Measurements from ENCODE around the gene THSD4.

Gene THSD4

DNA sequence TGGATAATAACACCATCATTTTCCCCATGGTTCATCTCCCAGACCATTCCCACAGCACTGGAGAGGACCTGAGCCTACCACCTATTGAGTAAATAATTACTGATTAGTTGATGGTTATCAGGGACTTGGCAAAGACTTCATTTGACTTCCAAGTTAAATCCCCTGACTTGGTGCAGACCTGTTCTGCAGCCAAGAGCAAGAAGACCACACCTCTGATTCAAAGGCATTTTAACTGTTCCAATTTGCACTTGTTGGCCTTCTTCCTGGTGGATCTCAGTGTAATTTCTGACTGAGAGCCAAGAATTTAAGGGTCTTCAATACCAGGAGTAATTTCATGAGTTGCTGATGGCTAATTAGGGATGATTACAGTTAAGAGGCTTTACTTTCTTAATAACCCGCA is 24.0 kb downstream of the THSD4 start:
- Histone ChIP-seq H3K4me3 (ENCODE audit: low read length) (no peak overlapping the region), H3K9me3 (replicated peaks; ENCODE audit: insufficient read depth, low read length) (no peaks in the 10 kb centered on the region), H3K36me3 (replicated peaks; ENCODE audit: insufficient read depth, low read length) (no peaks in the 10 kb centered on the region), H3K9me2 (replicated peaks; ENCODE audit: insufficient read depth, low read length) (no peaks in the 10 kb centered on the region), H4K20me1 (ENCODE audit: insufficient read depth, low read length) (no peaks in the 10 kb centered on the region), H3F3A (ENCODE audit: insufficient read depth, low read length) (no peaks in the 10 kb centered on the region), H3K79me2 (ENCODE audit: low read length) (no peaks in the 10 kb centered on the region), H2AFZ (ENCODE audit: low read length) (no peak overlapping the region), H3K9ac (ENCODE audit: low read length) (no peak overlapping the region), H3K27me3 (replicated peaks; ENCODE audit: insufficient read depth, low read length) (no peaks in the 10 kb centered on the region), H3K4me1 (ENCODE audit: low read length) (no peaks in the 10 kb centered on the region), H3K27ac (ENCODE audit: low read length) (no peak overlapping the region), H3K4me2 (ENCODE audit: low read depth, low read length) (no peak overlapping the region)
- no peak for DNase-seq
- TF ChIP-seq, protein P1, sequence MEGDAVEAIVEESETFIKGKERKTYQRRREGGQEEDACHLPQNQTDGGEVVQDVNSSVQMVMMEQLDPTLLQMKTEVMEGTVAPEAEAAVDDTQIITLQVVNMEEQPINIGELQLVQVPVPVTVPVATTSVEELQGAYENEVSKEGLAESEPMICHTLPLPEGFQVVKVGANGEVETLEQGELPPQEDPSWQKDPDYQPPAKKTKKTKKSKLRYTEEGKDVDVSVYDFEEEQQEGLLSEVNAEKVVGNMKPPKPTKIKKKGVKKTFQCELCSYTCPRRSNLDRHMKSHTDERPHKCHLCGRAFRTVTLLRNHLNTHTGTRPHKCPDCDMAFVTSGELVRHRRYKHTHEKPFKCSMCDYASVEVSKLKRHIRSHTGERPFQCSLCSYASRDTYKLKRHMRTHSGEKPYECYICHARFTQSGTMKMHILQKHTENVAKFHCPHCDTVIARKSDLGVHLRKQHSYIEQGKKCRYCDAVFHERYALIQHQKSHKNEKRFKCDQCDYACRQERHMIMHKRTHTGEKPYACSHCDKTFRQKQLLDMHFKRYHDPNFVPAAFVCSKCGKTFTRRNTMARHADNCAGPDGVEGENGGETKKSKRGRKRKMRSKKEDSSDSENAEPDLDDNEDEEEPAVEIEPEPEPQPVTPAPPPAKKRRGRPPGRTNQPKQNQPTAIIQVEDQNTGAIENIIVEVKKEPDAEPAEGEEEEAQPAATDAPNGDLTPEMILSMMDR (IDR thresholded peaks at IDR 0.05; ENCODE audit: low read length): no peak
- no peak for TF ChIP-seq EZH2 (optimal IDR thresholded peaks at IDR 0.05; ENCODE audit: low read depth, low read length)
- no peak for TF ChIP-seq EZH2phosphoT487 (IDR thresholded peaks at IDR 0.05; ENCODE audit: low read length)

DNA sequence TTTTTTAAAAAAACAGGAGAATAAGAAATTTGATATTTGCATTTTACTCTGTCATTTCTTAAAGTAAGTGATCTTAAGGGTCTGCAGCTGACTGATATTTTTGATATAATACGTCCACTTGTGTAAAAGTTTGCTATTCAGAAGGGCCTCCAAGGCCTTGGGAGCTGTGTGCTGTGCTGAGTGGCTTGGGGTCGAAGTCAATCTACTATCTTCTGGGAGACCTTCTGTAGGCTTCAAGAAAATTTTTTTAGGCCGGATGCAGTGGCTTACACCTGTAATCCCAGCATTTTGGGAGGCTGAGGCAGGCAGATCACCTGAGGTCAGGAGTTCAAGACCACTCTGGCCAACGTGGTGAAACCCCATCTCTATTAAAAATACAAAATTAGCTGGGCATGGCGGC is 26.3 kb downstream of the THSD4 start:
- H3K79me2 ChIP-seq (ENCODE audit: low read length): no peaks in the 10 kb centered on the region
- H2AFZ ChIP-seq (ENCODE audit: low read length): no peak overlapping the region
- H4K20me1 ChIP-seq (ENCODE audit: insufficient read depth, low read length): no peaks in the 10 kb centered on the region
- no peaks in the 10 kb centered on the region for H3K27me3 ChIP-seq (replicated peaks; ENCODE audit: insufficient read depth, low read length)
- H3K4me1 ChIP-seq (ENCODE audit: low read length): no peaks in the 10 kb centered on the region
- no peak for DNase-seq
- H3K36me3 ChIP-seq (replicated peaks; ENCODE audit: insufficient read depth, low read length): no peaks in the 10 kb centered on the region
- H3K9me3 ChIP-seq (replicated peaks; ENCODE audit: insufficient read depth, low read length): no peaks in the 10 kb centered on the region
- no peak overlapping the region for H3K27ac ChIP-seq (ENCODE audit: low read length)
- H3K9ac ChIP-seq (ENCODE audit: low read length): no peak overlapping the region
- no peaks in the 10 kb centered on the region for H3K9me2 ChIP-seq (replicated peaks; ENCODE audit: insufficient read depth, low read length)
- H3K4me3 ChIP-seq (ENCODE audit: low read length): no peak overlapping the region
- no peaks in the 10 kb centered on the region for H3F3A ChIP-seq (ENCODE audit: insufficient read depth, low read length)
- TF ChIP-seq EZH2phosphoT487 (IDR thresholded peaks at IDR 0.05; ENCODE audit: low read length) (no peak), EZH2 (optimal IDR thresholded peaks at IDR 0.05; ENCODE audit: low read depth, low read length) (no peak)
- TF ChIP-seq, protein P1 (IDR thresholded peaks at IDR 0.05; ENCODE audit: low read length): no peak
- no peak overlapping the region for H3K4me2 ChIP-seq (ENCODE audit: low read depth, low read length)

GRCh38 chr15:71142780-71143179 is 27.5 kb downstream of the THSD4 start:
- H3F3A ChIP-seq (ENCODE audit: insufficient read depth, low read length): no peaks in the 10 kb centered on the region
- no peak overlapping the region for H3K9ac ChIP-seq (ENCODE audit: low read length)
- H4K20me1 ChIP-seq (ENCODE audit: insufficient read depth, low read length): no peaks in the 10 kb centered on the region
- H3K4me3 ChIP-seq (ENCODE audit: low read length): no peak overlapping the region
- TF ChIP-seq EZH2phosphoT487 (IDR thresholded peaks at IDR 0.05; ENCODE audit: low read length) (no peak), EZH2 (optimal IDR thresholded peaks at IDR 0.05; ENCODE audit: low read depth, low read length) (no peak)
- TF ChIP-seq, protein P1 (IDR thresholded peaks at IDR 0.05; ENCODE audit: low read length): no peak
- H3K79me2 ChIP-seq (ENCODE audit: low read length): no peaks in the 10 kb centered on the region
- H2AFZ ChIP-seq (ENCODE audit: low read length): no peak overlapping the region
- H3K4me2 ChIP-seq (ENCODE audit: low read depth, low read length): no peak overlapping the region
- DNase-seq: no peak
- H3K27me3 ChIP-seq (replicated peaks; ENCODE audit: insufficient read depth, low read length): no peaks in the 10 kb centered on the region
- H3K4me1 ChIP-seq (ENCODE audit: low read length): no peaks in the 10 kb centered on the region
- H3K9me3 ChIP-seq (replicated peaks; ENCODE audit: insufficient read depth, low read length): no peaks in the 10 kb centered on the region
- no peaks in the 10 kb centered on the region for H3K36me3 ChIP-seq (replicated peaks; ENCODE audit: insufficient read depth, low read length)
- H3K9me2 ChIP-seq (replicated peaks; ENCODE audit: insufficient read depth, low read length): no peaks in the 10 kb centered on the region
- no peak overlapping the region for H3K27ac ChIP-seq (ENCODE audit: low read length)

All from MM.1S (cell line).